Activated CD4-positive, alpha-beta T cell treated with anti-CD3 and anti-CD28 coated beads for 36 hours (primary cell): ENCODE results near the gene BRAF. TPM values are rescaled to one million over a fixed set of nuclear protein-coding genes. Genes with fewer than 3 reads are reported as not detected.
"Not testable (repeated sequence)": the region's sequence is repeated elsewhere in the genome, so short reads cannot be mapped to it uniquely, and the experiment has no call there.

ENCODE experiments used
- ATAC-seq: fragments of 200-7000 bp; cut with Tn5 transposase; one replicate; pipeline ENCODE4 v1.10.0; 2021; ENCODE audit warnings: mild to moderate bottlenecking, moderate library complexity
- CTCF ChIA-PET: fragments of 350-600 bp; sonication (Branson Sonifier 250); formaldehyde crosslinking; loops from one replicate; lab custom pipeline; 2021; ENCODE audit warnings: antibody characterized with exemption; lab: Charles Lee
- POLR2A ChIA-PET: fragments of 350-600 bp; sonication (Branson Sonifier 250); formaldehyde crosslinking; loops from one replicate; lab custom pipeline; 2021; ENCODE audit warnings: antibody characterized with exemption, inconsistent platforms; lab: Charles Lee
- DNase-seq: peaks from one replicate; pipeline ENCODE4 v3.0.0-alpha.2; 2020
- H3K27ac Mint-ChIP-seq: one replicate; pipeline ENCODE4 v1.8.0; 2021; ENCODE audit warnings: mixed read lengths
- H3K27me3 Mint-ChIP-seq: one replicate; pipeline ENCODE4 v1.8.0; 2021; ENCODE audit warnings: mixed read lengths
- H3K36me3 Mint-ChIP-seq: one replicate; pipeline ENCODE4 v1.8.0; 2021; ENCODE audit warnings: low read depth, mixed read lengths
- H3K4me1 Mint-ChIP-seq: one replicate; pipeline ENCODE4 v1.8.0; 2021; ENCODE audit warnings: mixed read lengths
- H3K4me3 Mint-ChIP-seq: one replicate; pipeline ENCODE4 v1.8.0; 2021; ENCODE audit warnings: mild to moderate bottlenecking, moderate library complexity, mixed read lengths
- H3K9me3 Mint-ChIP-seq: one replicate; pipeline ENCODE4 v1.8.0; 2021; ENCODE audit warnings: low read depth, mixed read lengths
- intact Hi-C, 2 experiments: fragments of 100-400 bp; cut with DNase I in 1 of 2; cut with micrococcal nuclease in 1 of 2; formaldehyde crosslinking; loops; one replicate each; pipeline versions ENCODE4 v1.14.2 to v1.15.1; 2022 to 2024; cut with DNase I, micrococcal nuclease
- total RNA-seq, 2 experiments: library from RNA; stranded (reverse); gene quantifications; one replicate each; pipeline ENCODE4 v1.2.3, GENCODE V29; 2021

BRAF gene
- total RNA-seq, 2 experiments from 2014 or later = 30.8 to 47.2 TPM

DNA sequence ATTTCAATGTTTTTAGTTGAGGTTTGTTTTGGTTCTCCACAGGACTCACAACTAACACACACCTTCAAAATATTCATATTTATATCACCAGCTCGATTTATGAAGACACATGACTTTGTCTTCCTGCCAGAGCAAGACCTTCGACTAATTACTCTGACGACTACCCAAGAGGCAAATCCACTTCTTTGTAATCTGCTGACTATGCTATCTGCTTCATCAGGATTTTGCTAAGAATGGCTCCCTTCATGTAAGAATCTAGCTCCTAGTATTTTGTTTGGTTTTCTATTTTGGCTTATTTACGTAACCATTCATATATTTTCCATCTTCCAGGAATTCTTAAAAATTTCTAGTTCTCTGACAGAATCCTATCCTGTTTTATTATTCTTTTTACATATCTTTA lies 93.0 kb downstream of the BRAF start:
- Mint-ChIP-seq H3K36me3 (peaks cover 6% of the 10 kb centered on the region), H3K9me3 (no peaks in the 10 kb centered on the region), H3K4me3 (no peak overlapping the region), H3K27me3 (no peaks in the 10 kb centered on the region), H3K27ac (no peak overlapping the region), H3K4me1 (no peaks in the 10 kb centered on the region)
- intact Hi-C loops = no loop called here
- ChIA-PET CTCF (interaction anchor here (1.5 kb wide), 1 partner anchor 180 kb away, joined by 4 read pairs; no protein-coding TSS in a partner anchor), POLR2A (no interaction called here)
- ATAC-seq (no peak), DNase-seq (no peak)

DNA sequence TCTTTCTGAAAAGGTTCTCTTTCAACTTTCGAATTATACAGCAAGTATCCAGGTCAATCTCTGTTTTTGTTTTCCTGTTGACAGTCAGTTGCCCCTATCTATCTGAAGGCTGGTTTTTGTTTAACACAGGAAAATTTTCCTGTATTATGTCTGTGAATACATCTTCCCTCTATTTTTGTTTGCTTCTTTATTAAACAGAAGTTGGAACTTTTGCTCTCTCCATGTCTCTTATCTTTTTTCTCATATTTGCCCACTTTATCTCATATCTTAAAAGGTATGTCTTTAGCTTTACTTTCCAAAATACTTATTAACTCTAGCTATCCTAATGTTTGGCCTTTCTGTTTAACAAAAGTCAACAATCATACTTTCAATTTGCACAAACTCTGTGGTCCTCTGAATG lies 95.0 kb downstream of the BRAF start:
- Mint-ChIP-seq H3K9me3 (no peaks in the 10 kb centered on the region), H3K27me3 (no peaks in the 10 kb centered on the region), H3K36me3 (peaks cover 7% of the 10 kb centered on the region), H3K4me1 (no peaks in the 10 kb centered on the region), H3K4me3 (no peak overlapping the region), H3K27ac (no peak overlapping the region)
- ChIA-PET CTCF (interaction anchor here (0.6 to 0.7 kb wide), 2 partner anchors 19 to 139 kb away, joined by 3 read pairs; no protein-coding TSS in a partner anchor), POLR2A (no interaction called here)
- DNase-seq (no peak), ATAC-seq (no peak)
- intact Hi-C loops = no loop called here

DNA sequence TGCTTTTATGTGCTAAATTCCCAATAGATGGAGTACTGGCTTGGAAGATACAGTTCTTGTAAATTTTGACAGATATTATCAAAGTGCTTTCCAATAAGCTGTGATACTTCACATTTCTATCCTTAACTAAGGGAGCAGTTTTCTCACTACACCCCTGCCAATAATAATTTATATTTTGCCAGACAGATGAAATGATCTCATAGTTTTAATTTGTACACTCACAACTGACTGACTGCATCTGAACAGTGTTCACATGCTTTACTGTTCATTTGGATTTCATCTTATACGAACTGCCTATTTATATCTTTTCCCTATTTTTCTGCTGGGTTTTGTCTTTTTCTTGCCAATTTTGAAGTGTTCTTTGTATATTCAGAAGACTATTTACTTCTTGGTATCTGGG lies 96.0 kb downstream of the BRAF start:
- no peak for DNase-seq
- H3K36me3 Mint-ChIP-seq = peaks cover 5% of the 10 kb centered on the region
- ChIA-PET POLR2A (interaction anchor here (0.6 kb wide), 1 partner anchor 50 kb away, joined by 6 read pairs; no protein-coding TSS in a partner anchor), CTCF (interaction anchor here (0.6 to 1.4 kb wide), 5 partner anchors 18 to 1310 kb away, joined by 3 to 8 read pairs (median 3); no protein-coding TSS in a partner anchor)
- ATAC-seq = no peak
- H3K4me1 Mint-ChIP-seq = no peaks in the 10 kb centered on the region
- H3K27me3 Mint-ChIP-seq = no peaks in the 10 kb centered on the region
- H3K9me3 Mint-ChIP-seq = no peaks in the 10 kb centered on the region
- intact Hi-C loops = no loop called here
- H3K4me3 Mint-ChIP-seq = no peak overlapping the region
- H3K27ac Mint-ChIP-seq = no peak overlapping the region

DNA sequence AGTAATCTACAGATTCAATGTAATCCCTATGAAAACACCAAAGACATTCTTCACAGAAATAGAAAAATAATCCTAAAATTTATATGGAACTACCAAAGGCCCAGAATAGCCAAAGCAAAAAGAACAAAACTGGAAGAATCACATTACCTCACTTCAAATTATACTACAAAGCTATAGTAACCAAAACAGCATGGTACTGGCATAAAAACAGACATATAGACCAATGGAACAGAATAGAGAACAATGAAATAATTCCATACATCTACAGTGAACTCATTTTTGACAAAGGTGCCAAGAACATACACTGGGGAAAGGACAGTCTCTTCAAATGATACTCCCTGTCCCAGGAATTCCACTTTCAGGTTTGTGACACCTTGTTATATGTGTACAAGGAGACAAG lies 107.3 kb downstream of the BRAF start:
- DNase-seq, ATAC-seq, H3K36me3 Mint-ChIP-seq, intact Hi-C loops, H3K27me3 Mint-ChIP-seq, H3K9me3 Mint-ChIP-seq, H3K4me3 Mint-ChIP-seq, H3K27ac Mint-ChIP-seq, CTCF ChIA-PET, H3K4me1 Mint-ChIP-seq: not testable (repeated sequence)
- POLR2A ChIA-PET = interaction anchor here (0.7 kb wide), 1 partner anchor 145 kb away, joined by 10 read pairs; the partner anchor contains the start of gene ADCK2

DNA sequence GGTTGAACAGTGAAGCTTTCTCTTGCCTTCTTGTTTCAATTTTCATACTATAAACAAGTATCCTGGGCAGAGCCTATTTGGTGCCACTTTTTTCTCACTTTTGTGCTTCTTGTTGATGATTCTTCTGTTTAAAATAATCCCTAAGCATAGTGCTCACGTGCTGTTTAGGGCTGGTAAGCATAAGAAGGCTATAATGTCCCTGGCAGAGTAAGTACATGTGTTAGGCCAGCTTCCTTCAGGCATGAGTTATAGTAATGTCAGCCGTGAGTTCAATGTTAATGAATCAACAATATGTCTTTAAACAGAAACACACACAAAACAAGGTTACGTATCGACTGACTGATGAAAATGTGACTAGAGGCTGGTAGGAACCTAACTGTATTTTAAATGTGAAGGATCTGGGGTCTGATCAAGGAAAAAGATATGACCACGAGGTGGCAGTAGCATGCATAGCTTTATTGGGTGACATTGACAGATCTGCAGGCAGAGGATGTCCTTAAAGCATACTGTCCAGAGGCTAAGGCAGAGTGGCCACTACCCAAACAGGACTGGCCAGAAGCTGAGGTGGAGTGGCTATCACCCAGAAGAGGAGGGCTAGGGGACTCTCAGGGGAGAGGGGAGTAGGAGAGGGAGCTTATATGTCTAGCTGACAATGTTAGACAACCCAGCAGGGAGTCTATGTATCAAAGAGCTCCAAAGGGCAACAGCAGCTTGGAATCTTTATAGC lies 113.7 kb downstream of the BRAF start:
- CTCF ChIA-PET = interaction anchor here (0.5 to 6.6 kb wide), 36 partner anchors 10 to 785 kb away, joined by 3 to 76 read pairs (median 4); partner anchors contain the start of gene MRPS33

DNA sequence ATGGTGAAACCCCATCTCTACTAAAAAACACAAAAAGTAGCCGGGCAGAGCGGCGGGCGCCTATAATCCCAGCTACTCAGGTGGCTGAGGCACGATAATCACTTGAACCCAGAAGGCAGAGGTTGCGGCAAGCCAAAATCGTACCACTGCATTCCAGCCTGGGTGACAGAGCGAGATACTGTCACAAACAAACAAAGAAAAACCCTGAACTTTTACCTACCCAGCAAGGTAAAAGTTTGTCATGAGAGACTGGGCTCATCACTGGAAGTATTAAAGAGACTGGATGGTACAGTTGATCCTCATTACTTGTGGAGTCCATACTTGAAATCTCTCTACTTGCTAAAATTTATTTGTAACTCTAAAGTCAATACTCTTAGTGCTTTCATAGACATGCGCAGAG lies 114.3 kb downstream of the BRAF start:
- Mint-ChIP-seq H3K27ac (no peak overlapping the region), H3K27me3 (no peaks in the 10 kb centered on the region), H3K36me3 (no peaks in the 10 kb centered on the region), H3K4me3 (no peak overlapping the region), H3K9me3 (no peaks in the 10 kb centered on the region), H3K4me1 (peaks cover 8% of the 10 kb centered on the region)
- DNase-seq (no peak), ATAC-seq (no peak)
- intact Hi-C loops = loop anchor here (2.0 kb wide), 3 partner anchors 114 to 722 kb away; partner anchors contain the start of gene BRAF (in 1 of the 2)
- ChIA-PET POLR2A (interaction anchor here (1.7 kb wide), 1 partner anchor 202 kb away, joined by 8 read pairs; no protein-coding TSS in a partner anchor), CTCF (interaction anchor here (0.6 to 6.6 kb wide), 24 partner anchors 10 to 786 kb away, joined by 3 to 76 read pairs (median 4); partner anchors contain the start of gene MRPS33)

More for the DNA sequence above, 113.7 kb downstream of the BRAF start:
- no peaks in the 10 kb centered on the region for H3K9me3 Mint-ChIP-seq
- intact Hi-C loops = loop anchor here (1.0 to 2.0 kb wide), 7 partner anchors 113 to 722 kb away; partner anchors contain the start of gene BRAF (in 2 of the 2)
- no peaks in the 10 kb centered on the region for H3K36me3 Mint-ChIP-seq
- ATAC-seq (peak; percentile 77), DNase-seq (peak; percentile 68)
- no peak overlapping the region for H3K27ac Mint-ChIP-seq
- peaks cover 8% of the 10 kb centered on the region for H3K4me1 Mint-ChIP-seq
- no peak overlapping the region for H3K4me3 Mint-ChIP-seq
- POLR2A ChIA-PET = interaction anchor here (0.7 to 1.7 kb wide), 3 partner anchors 148 to 203 kb away, joined by 3 to 8 read pairs (median 3); partner anchors contain the start of gene MRPS33
- no peaks in the 10 kb centered on the region for H3K27me3 Mint-ChIP-seq

DNA sequence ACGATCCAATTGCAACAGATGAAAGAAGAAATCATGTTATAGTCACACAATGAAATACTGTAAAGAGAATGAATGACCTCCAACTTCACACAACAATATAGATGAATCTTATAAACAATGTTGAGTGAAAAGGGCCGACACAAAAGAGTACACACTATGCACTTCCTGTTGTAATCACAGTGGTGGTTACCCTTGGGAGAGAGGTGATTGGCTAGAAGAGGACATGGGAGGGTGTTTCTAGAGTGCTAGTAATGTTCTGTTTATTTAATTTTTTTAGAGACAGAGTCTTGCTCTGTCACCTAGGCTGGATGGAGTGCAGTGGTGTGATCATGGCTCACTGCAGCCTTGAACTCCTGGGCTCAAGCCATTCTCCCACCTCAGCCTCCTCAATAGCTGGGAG lies 145.8 kb downstream of the BRAF start:
- Mint-ChIP-seq H3K9me3 (no peaks in the 10 kb centered on the region), H3K4me3 (no peak overlapping the region), H3K27me3 (no peaks in the 10 kb centered on the region), H3K4me1 (no peaks in the 10 kb centered on the region), H3K27ac (no peak overlapping the region), H3K36me3 (peaks cover 19% of the 10 kb centered on the region)
- no peak for DNase-seq
- CTCF ChIA-PET = no interaction called here
- intact Hi-C loops = no loop called here
- no peak for ATAC-seq
- POLR2A ChIA-PET = no interaction called here

DNA sequence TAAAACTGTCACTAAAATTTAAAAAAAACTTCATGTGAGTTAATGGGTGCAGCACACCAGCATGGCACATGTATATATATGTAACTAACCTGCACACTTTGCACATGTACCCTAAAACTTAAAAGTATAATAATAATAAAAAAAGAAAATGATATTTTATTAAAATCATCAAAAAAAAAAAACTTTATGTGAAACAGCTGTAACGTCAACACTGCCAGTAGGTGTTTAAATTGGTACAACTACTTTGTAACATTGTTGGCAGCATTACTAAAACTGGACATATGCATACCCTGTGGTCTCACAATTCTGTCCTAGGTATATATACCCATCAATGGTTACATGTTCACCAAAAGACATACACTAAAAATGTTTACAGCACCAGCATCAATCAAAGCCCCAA lies 146.2 kb downstream of the BRAF start:
- H3K27me3 Mint-ChIP-seq = no peaks in the 10 kb centered on the region
- no peak for ATAC-seq
- H3K36me3 Mint-ChIP-seq = peaks cover 21% of the 10 kb centered on the region
- H3K9me3 Mint-ChIP-seq = no peaks in the 10 kb centered on the region
- no peak overlapping the region for H3K27ac Mint-ChIP-seq
- ChIA-PET CTCF (interaction anchor here (1.0 kb wide), 1 partner anchor 20 kb away, joined by 4 read pairs; no protein-coding TSS in a partner anchor), POLR2A (no interaction called here)
- H3K4me3 Mint-ChIP-seq = no peak overlapping the region
- H3K4me1 Mint-ChIP-seq = no peaks in the 10 kb centered on the region
- intact Hi-C loops = no loop called here
- no peak for DNase-seq

DNA sequence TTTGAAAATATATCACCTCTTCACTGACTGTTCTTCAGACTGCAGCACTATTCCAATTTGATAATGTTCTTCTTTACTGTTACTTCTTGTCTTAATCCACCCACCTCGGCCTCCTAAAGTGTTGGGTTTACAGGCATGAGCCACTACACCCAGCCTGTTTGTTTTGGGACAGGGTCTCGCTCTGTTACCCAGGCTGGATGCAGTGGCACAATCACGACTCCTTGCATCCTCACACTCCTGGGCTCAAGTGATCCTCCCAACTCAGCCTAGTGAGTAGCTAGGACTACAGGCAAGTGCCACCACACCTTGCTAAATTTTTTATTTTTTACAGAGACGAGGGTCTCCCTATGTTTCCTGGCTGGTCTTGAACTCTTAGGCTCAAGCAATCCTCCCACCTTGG lies 150.4 kb downstream of the BRAF start:
- DNase-seq (no peak), ATAC-seq (no peak)
- POLR2A ChIA-PET = no interaction called here
- no peaks in the 10 kb centered on the region for H3K9me3 Mint-ChIP-seq
- H3K4me3 Mint-ChIP-seq = no peak overlapping the region
- CTCF ChIA-PET = no interaction called here
- no peak overlapping the region for H3K27ac Mint-ChIP-seq
- intact Hi-C loops = no loop called here
- no peaks in the 10 kb centered on the region for H3K27me3 Mint-ChIP-seq
- H3K36me3 Mint-ChIP-seq = peaks cover 42% of the 10 kb centered on the region
- H3K4me1 Mint-ChIP-seq = no peaks in the 10 kb centered on the region

DNA sequence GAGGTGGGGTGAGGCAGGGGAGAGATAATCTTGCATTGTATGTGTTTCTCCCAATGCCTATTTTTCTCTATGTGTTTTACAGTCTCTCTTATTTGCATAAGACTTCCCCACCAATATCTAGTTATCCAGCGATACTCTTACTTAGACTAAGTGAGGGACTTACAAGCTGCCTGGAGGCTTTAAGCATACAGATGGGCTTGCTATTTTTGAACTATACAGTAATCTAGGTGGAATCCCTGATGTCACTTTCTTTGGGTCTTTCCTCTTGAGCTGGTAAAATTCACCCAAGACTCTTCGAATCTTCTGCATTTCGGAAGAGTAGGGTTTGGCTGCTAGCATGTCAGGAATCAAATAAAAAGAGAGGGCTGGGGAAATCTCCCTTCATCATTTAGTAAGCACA lies 151.6 kb downstream of the BRAF start:
- H3K4me3 Mint-ChIP-seq = no peak overlapping the region
- ATAC-seq (no peak), DNase-seq (no peak)
- no peaks in the 10 kb centered on the region for H3K27me3 Mint-ChIP-seq
- H3K4me1 Mint-ChIP-seq = no peaks in the 10 kb centered on the region
- H3K9me3 Mint-ChIP-seq = no peaks in the 10 kb centered on the region
- intact Hi-C loops = no loop called here
- ChIA-PET CTCF (interaction anchor here (0.8 kb wide), 1 partner anchor 928 kb away, joined by 3 read pairs; no protein-coding TSS in a partner anchor), POLR2A (no interaction called here)
- peaks cover 46% of the 10 kb centered on the region for H3K36me3 Mint-ChIP-seq
- no peak overlapping the region for H3K27ac Mint-ChIP-seq

DNA sequence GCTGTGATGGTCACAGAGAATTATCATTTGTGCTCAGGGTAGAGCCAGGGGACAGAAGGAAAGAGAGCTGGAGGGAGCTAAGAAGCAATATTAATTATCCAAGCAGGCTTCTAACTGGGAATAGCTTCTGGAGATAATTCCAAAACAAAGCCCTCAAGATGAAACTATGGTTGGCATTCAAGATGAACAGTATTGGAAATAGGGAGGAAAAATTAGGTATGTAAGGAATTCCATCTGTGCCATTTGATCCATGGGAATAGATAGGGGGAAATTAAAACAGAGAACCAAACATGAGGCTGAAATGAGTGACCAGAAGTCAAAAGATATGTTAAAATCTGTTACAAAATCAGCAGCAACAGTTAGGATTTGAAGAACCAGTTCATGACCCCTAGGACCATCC lies 152.9 kb downstream of the BRAF start:
- Mint-ChIP-seq H3K9me3 (peaks cover 5% of the 10 kb centered on the region), H3K27ac (no peak overlapping the region), H3K27me3 (no peaks in the 10 kb centered on the region), H3K36me3 (peaks cover 52% of the 10 kb centered on the region), H3K4me3 (no peak overlapping the region), H3K4me1 (no peaks in the 10 kb centered on the region)
- ChIA-PET POLR2A (no interaction called here), CTCF (no interaction called here)
- DNase-seq = no peak
- ATAC-seq = no peak
- intact Hi-C loops = no loop called here
